HCT116 (cell line): ENCODE measurements around the gene TMEM116. TPM values are rescaled to one million over a fixed set of nuclear protein-coding genes. Genes with fewer than 3 reads are reported as not detected.
"Not testable (repeated sequence)": the region's sequence is repeated elsewhere in the genome, so short reads cannot be mapped to it uniquely, and the experiment has no call there.

Source experiments
- ATAC-seq: fragments of 200-7000 bp; cut with Tn5 transposase; 2 replicates; pipeline ENCODE4 v1.9.1; 2020; ENCODE audit warnings: mild to moderate bottlenecking, moderate library complexity
- BruUV-seq: library from RNA; stranded (reverse); fragments of 400-500 nt; replicated peaks from 2 replicates; lab custom pipeline; 2021; lab: Mats Ljungman, UMichigan
- CTCF ChIA-PET: fragments of 300-600 bp; sonication (Branson Sonifier 250); formaldehyde crosslinking; loops from one replicate; lab custom pipeline; 2021; ENCODE audit warnings: antibody characterized with exemption; lab: Charles Lee
- POLR2A ChIA-PET: fragments of 300-600, 350-600 bp; sonication (Branson Sonifier 250); formaldehyde crosslinking; loops from one replicate; lab custom pipeline; 2021; ENCODE audit warnings: antibody characterized with exemption; lab: Charles Lee
- RAD21 ChIA-PET, 2 experiments: fragments of 300-600 bp; sonication (Branson Sonifier 250); formaldehyde crosslinking; loops; one replicate each; lab custom pipeline; 2023; ENCODE audit warnings: low total read pairs in 2 of 2; ENCODE audit not compliant: uncharacterized antibody in 2 of 2, unreplicated experiment in 2 of 2, low non-redundant PET in 1 of 2; lab: Charles Lee
- DNase-seq: peaks from one replicate; pipeline ENCODE4 v3.0.0-alpha.2; 2010; ENCODE audit warnings: low read depth, low spot score
- H2AFZ ChIP-seq: fragments of 200-600 bp; shearing (Covaris generic), sonication (generic); 2 replicates; pipeline ENCODE4 v1.6.1; 2017; ENCODE audit warnings: low read depth, mixed run types, mixed read lengths, antibody characterized with exemption, low read length; ENCODE audit not compliant: poor library complexity, severe bottlenecking
- H3K27ac ChIP-seq: 2 replicates; pipeline ENCODE4 v1.5.1; 2012; ENCODE audit warnings: low read depth, low read length
- H3K27me3 ChIP-seq: fragments of 200-600 bp; sonication (generic); 2 replicates; pipeline ENCODE4 v1.6.1; 2016; ENCODE audit warnings: mixed run types, low read length, mixed read lengths; ENCODE audit not compliant: insufficient read depth
- H3K36me3 ChIP-seq, 2 experiments: fragments of 200-500 bp in 1 of 2; fragments of 200-600 bp in 1 of 2; sonication (Bioruptor generic) in 1 of 2; sonication (generic) in 1 of 2; 2 replicates each; pipeline versions ENCODE4 v1.5.1 to v1.6.1; 2014 to 2016; ENCODE audit warnings: low read length in 2 of 2, inconsistent platforms in 1 of 2, mixed read lengths in 1 of 2, mixed run types in 1 of 2; ENCODE audit not compliant: insufficient read depth in 2 of 2, control insufficient read depth in 1 of 2
- H3K4me1 ChIP-seq, 2 experiments: fragments of 200-600 bp in 1 of 2; sonication (generic) in 1 of 2; 2 replicates each; pipeline versions ENCODE4 v1.5.1 to v1.6.1; 2012 to 2017; ENCODE audit warnings: low read length in 2 of 2, inconsistent platforms in 1 of 2, mild to moderate bottlenecking in 1 of 2, mixed read lengths in 1 of 2, mixed run types in 1 of 2, moderate library complexity in 1 of 2; ENCODE audit not compliant: insufficient read depth in 2 of 2, control insufficient read depth in 1 of 2
- H3K4me2 ChIP-seq: fragments of 200-600 bp; sonication (generic); 2 replicates; pipeline ENCODE4 v1.6.1; 2017; ENCODE audit warnings: mixed run types, low read length, mixed read lengths
- H3K4me3 ChIP-seq, 2 experiments: fragments of 200-600 bp in 1 of 2; sonication (generic) in 1 of 2; replicated peaks in 1 of 2; 2 replicates each; pipeline ENCODE4 v1.5.1; 2011 to 2016; ENCODE audit warnings: low read length in 2 of 2, control low read depth in 1 of 2, low read depth in 1 of 2, mild to moderate bottlenecking in 1 of 2, mixed read lengths in 1 of 2, mixed run types in 1 of 2
- H3K79me2 ChIP-seq: fragments of 200-600 bp; sonication (generic); 2 replicates; pipeline ENCODE4 v1.6.1; 2017; ENCODE audit warnings: mild to moderate bottlenecking, mixed run types, low read length, moderate library complexity, mixed read lengths; ENCODE audit not compliant: insufficient read depth
- H3K9ac ChIP-seq: fragments of 200-600 bp; sonication (generic); 2 replicates; pipeline ENCODE4 v1.6.1; 2016; ENCODE audit warnings: low read length, mixed read lengths
- H3K9me2 ChIP-seq: fragments of 200-600 bp; sonication (generic), shearing (Covaris generic); 2 replicates; pipeline ENCODE4 v1.6.1; 2017; ENCODE audit warnings: mixed run types, mild to moderate bottlenecking, moderate library complexity; ENCODE audit not compliant: insufficient read depth
- H3K9me3 ChIP-seq, 2 experiments: fragments of 200-500 bp in 1 of 2; fragments of 200-600 bp in 1 of 2; sonication (Bioruptor generic) in 1 of 2; sonication (generic) in 1 of 2; 2 replicates each; pipeline ENCODE4 v1.6.1; 2014 to 2017; ENCODE audit warnings: low read length in 2 of 2, mixed read lengths in 2 of 2, inconsistent platforms in 1 of 2, low read depth in 1 of 2, mild to moderate bottlenecking in 1 of 2, mixed run types in 1 of 2, moderate library complexity in 1 of 2; ENCODE audit not compliant: control insufficient read depth in 1 of 2, insufficient read depth in 1 of 2
- H4K20me1 ChIP-seq: fragments of 200-600 bp; sonication (generic), shearing (Covaris generic); 2 replicates; pipeline ENCODE4 v1.6.1; 2017; ENCODE audit warnings: mixed run types, mild to moderate bottlenecking, moderate library complexity; ENCODE audit not compliant: insufficient read depth
- intact Hi-C: fragments of 100-400 bp; cut with micrococcal nuclease; formaldehyde crosslinking; loops from 2 replicates; pipeline ENCODE4 v1.10.0; 2022
- total RNA-seq: library from RNA; stranded (reverse); gene quantifications from one replicate; pipeline ENCODE4 v1.2.1, GENCODE V29; 2021; ENCODE audit not compliant: unreplicated experiment

Gene TMEM116
- total RNA-seq, 1 experiment from 2014 or later = 6.8 TPM

GRCh38 chr12:111952084-111952787 is 60.7 kb downstream of the TMEM116 start:
- H3K9me2 ChIP-seq, ATAC-seq, H3K4me1 ChIP-seq, H3K4me3 ChIP-seq, POLR2A ChIA-PET, H3K27ac ChIP-seq, RAD21 ChIA-PET, CTCF ChIA-PET, DNase-seq, H3K4me2 ChIP-seq, H3K9ac ChIP-seq, H2AFZ ChIP-seq, intact Hi-C loops, H3K79me2 ChIP-seq, H4K20me1 ChIP-seq, H3K36me3 ChIP-seq, H3K9me3 ChIP-seq, H3K27me3 ChIP-seq, BruUV-seq: not testable (repeated sequence)

GRCh38 chr12:111950961-111951676 is 61.8 kb downstream of the TMEM116 start:
- H3K4me2 ChIP-seq, BruUV-seq, H3K9ac ChIP-seq, H3K9me3 ChIP-seq, ATAC-seq, H4K20me1 ChIP-seq, H3K36me3 ChIP-seq, H3K4me3 ChIP-seq, DNase-seq, H3K27ac ChIP-seq, H3K79me2 ChIP-seq, CTCF ChIA-PET, H3K9me2 ChIP-seq, POLR2A ChIA-PET, H3K4me1 ChIP-seq, H2AFZ ChIP-seq, H3K27me3 ChIP-seq, RAD21 ChIA-PET, intact Hi-C loops: not testable (repeated sequence)
